Measurements from ENCODE around the gene CSTPP1. TPM values are rescaled to one million over a fixed set of nuclear protein-coding genes. Genes with fewer than 3 reads are reported as not detected.

The CSTPP1 gene
- total RNA-seq, 1 donor from 2014 or later, result 29.9 TPM

DNA sequence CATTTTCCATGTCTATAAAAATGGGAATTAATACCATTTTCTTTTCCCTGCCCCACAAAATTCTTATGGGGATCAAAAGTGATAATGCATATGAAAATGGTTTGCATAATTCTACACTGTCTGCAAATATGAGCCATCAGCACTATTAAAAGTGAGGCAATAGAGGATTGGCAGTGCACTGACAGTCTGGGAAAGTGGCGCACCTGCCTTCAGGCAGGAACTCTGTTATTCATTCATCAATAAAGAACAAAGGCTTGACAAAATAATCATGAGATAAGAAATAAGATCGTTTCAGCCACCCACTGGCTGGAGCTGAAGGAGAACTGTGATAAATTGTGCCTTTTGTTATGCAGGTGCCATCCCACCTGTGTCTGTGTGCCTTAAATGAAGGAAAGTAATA, 190.7 kb downstream of the CSTPP1 start:
- Mint-ChIP-seq H3K9me3 (no peaks in the 10 kb centered on the region), H3K4me1 (no peaks in the 10 kb centered on the region), H3K27ac (no peak overlapping the region), H3K36me3 (ENCODE audit: low read depth) (no peaks in the 10 kb centered on the region), H3K4me3 (no peak overlapping the region), H3K27me3 (no peaks in the 10 kb centered on the region)
- no peak for TF ChIP-seq CTCF (IDR thresholded peaks at IDR 0.05)
- CTCF ChIA-PET, result no interaction called here
- intact Hi-C loops (cut with micrococcal nuclease), result no loop called here
- no peak for DNase-seq
- no peak for ATAC-seq (ENCODE audit: low read depth)
- POLR2A ChIA-PET, result no interaction called here

DNA sequence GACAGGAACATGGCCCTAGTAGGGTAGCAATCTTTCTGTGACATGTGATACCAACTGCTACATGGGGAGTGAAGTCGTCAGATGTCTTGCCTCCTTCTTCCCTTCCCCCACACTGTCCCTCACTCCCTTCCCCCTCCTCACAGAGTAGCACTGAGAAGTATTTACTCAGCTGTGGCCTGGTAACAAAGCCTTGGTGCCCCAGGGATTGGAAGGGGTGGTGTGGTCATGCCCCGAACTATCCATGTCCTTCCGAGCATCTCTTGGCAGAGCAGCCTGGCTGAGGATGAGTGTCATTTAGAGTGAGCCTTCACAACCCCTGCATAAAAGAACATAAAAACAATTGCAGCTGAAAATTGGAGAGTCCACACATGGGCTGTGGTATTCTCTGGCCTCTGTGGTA, 194.0 kb downstream of the CSTPP1 start:
- Mint-ChIP-seq H3K9me3 (no peaks in the 10 kb centered on the region), H3K27me3 (no peaks in the 10 kb centered on the region), H3K4me3 (no peak overlapping the region), H3K27ac (no peak overlapping the region), H3K4me1 (no peaks in the 10 kb centered on the region), H3K36me3 (ENCODE audit: low read depth) (no peaks in the 10 kb centered on the region)
- no peak for ATAC-seq (ENCODE audit: low read depth)
- ChIA-PET POLR2A (interaction anchor here (0.6 kb wide), 1 partner anchor 194 kb away, joined by 8 read pairs; the partner anchor contains the start of gene CSTPP1), CTCF (no interaction called here)
- TF ChIP-seq CTCF (IDR thresholded peaks at IDR 0.05), result no peak
- DNase-seq, result no peak
- intact Hi-C loops (cut with micrococcal nuclease), result no loop called here

GRCh38 chr11:47131136-47131535, 194.6 kb downstream of the CSTPP1 start:
- no peak overlapping the region for H3K27ac Mint-ChIP-seq
- H3K36me3 Mint-ChIP-seq (ENCODE audit: low read depth), result no peaks in the 10 kb centered on the region
- no peaks in the 10 kb centered on the region for H3K4me1 Mint-ChIP-seq
- DNase-seq (no peak), ATAC-seq (ENCODE audit: low read depth) (no peak)
- TF ChIP-seq CTCF (IDR thresholded peaks at IDR 0.05), result no peak
- H3K27me3 Mint-ChIP-seq, result no peaks in the 10 kb centered on the region
- CTCF ChIA-PET, result interaction anchor here (1.3 kb wide), 1 partner anchor 22 kb away, joined by 4 read pairs; no protein-coding TSS in a partner anchor
- intact Hi-C loops (cut with micrococcal nuclease), result no loop called here
- POLR2A ChIA-PET, result interaction anchor here (0.6 kb wide), 1 partner anchor 195 kb away, joined by 8 read pairs; the partner anchor contains the start of gene CSTPP1
- no peaks in the 10 kb centered on the region for H3K9me3 Mint-ChIP-seq
- H3K4me3 Mint-ChIP-seq, result no peak overlapping the region

DNA sequence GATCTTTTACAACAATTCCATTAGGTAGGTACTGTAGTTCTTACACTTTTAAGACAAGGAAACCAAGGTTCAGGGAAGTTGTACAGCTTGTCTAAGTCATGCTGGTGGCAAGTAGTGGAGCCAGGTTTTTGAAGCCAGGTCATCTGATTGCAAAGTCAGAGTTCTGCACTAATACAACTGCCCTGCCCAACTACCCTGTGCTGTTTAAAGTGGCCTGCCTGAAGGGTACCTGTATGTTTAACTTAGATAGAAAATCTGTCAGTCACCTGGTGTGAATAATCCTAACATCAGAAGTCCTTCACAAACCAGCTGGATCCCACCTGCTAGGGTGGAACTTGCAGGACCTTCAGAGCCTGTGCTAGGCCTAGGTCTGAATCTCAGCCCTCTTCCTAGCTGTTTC, 195.9 kb downstream of the CSTPP1 start:
- H3K36me3 Mint-ChIP-seq (ENCODE audit: low read depth), result peaks cover 6% of the 10 kb centered on the region
- ATAC-seq (ENCODE audit: low read depth), result no peak
- TF ChIP-seq CTCF (IDR thresholded peaks at IDR 0.05), result no peak
- H3K27ac Mint-ChIP-seq, result no peak overlapping the region
- intact Hi-C loops (cut with micrococcal nuclease), result no loop called here
- no peaks in the 10 kb centered on the region for H3K27me3 Mint-ChIP-seq
- no peaks in the 10 kb centered on the region for H3K9me3 Mint-ChIP-seq
- no peaks in the 10 kb centered on the region for H3K4me1 Mint-ChIP-seq
- no peak for DNase-seq
- CTCF ChIA-PET, result no interaction called here
- POLR2A ChIA-PET, result no interaction called here
- H3K4me3 Mint-ChIP-seq, result no peak overlapping the region

- H3K4me1 Mint-ChIP-seq, result no peaks in the 10 kb centered on the region
- intact Hi-C loops (cut with micrococcal nuclease), result no loop called here
- peaks cover 11% of the 10 kb centered on the region for H3K36me3 Mint-ChIP-seq (ENCODE audit: low read depth)
- no peaks in the 10 kb centered on the region for H3K9me3 Mint-ChIP-seq
- ChIA-PET POLR2A (no interaction called here), CTCF (no interaction called here)
- ATAC-seq (ENCODE audit: low read depth) (no peak), DNase-seq (no peak)
- TF ChIP-seq CTCF (IDR thresholded peaks at IDR 0.05), result no peak
- H3K27ac Mint-ChIP-seq, result no peak overlapping the region
- no peak overlapping the region for H3K4me3 Mint-ChIP-seq
- H3K27me3 Mint-ChIP-seq, result no peaks in the 10 kb centered on the region
These were observed 196.4 kb downstream of the CSTPP1 start for GRCh38 chr11:47132981-47133380.
